ENCODE results near the gene CORO1A.

DNA sequence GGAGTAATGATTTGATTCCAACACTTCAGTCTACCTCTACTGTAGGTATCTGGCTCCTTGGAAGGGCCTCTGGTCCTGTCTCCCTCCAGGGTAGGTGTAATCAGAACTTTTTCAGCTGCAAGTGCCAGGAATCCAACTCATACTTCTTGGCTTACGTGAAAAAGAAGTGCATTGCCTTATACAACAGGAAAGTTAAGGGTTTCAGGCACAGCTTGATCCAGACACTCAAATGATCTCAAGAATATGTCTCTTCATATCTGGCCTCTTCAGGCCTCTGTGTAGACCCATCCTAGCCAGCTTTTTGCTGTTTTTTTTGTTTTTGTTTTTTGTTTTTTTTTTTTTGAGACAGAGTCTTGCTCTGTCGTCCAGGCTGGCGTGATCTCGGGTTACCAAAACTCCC is 4.2 kb upstream of the CORO1A start:
- TF ChIP-seq CTCF (IDR thresholded peaks at IDR 0.05) = no peak
- TF ChIP-seq POLR2A (IDR thresholded peaks at IDR 0.05) = no peak
